ENCODE measurements around the gene ATXN1.

- TF ChIP-seq CTCF (IDR thresholded peaks at IDR 0.05; ENCODE audit: low read depth, low read length, poor library complexity, severe bottlenecking) = no peak
- no peak for TF ChIP-seq EZH2phosphoT487 (IDR thresholded peaks at IDR 0.05; ENCODE audit: borderline replicate concordance, low read length)
Observed at GRCh38 chr6:16567071-16567470, 194.2 kb downstream of the ATXN1 start.
